ENCODE measurements around the gene SAMD10. TPM values are rescaled to one million over a fixed set of nuclear protein-coding genes. Genes with fewer than 3 reads are reported as not detected.
A peak's percentile ranks its signal among the peaks of the same experiment; 100 is the strongest.

Gene SAMD10
- total RNA-seq, result 10 to 100 TPM; 20.5 to 21.8 TPM

DNA sequence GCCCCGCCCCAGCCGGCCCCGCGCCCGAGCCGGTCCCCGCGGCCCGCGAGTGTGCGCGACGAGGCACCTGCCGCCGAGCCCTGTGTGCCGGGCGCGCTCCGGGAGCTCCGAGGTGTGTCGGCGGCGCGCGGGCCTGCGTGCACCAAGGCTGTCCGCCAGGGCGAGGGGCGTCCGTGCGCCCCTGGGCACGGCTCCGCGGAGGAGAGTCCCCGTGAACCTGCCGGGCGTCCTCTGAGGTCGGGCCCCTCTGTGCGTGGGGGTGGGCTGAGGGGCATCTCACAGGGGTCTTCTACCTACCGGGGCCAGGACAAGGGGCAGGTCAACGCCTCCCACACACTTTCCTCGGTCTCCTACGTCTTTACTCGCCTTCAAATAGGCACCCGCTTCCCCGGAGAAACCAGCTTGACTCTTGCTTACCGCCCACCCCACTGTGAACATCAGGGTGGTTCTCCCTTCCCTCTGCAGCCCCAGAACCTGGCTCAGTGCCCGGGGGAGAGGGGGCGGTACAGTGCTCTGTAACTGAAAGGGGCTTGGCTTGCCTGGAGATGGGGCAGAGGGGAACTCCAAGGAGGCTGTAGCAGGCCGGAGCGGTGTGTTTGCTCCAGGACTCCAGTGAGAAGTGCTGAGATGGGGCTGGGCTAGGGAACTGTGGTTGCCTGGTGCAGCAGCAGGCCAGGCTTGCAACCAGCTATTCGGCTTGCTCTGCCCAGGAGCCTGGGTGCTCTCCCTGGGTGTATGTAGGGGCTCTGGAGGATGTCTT is at the start of gene SAMD10:
Gene SAMD10, minus strand, starts transcription at position 86 of the 760 bp plus-strand sequence. CDS start 175 bp downstream, outside the sequence.
- intact Hi-C loops (cut with micrococcal nuclease), result loop anchor here (1.0 to 10.0 kb wide), 7 partner anchors 59 to 765 kb away; partner anchors contain the start of genes PTK6, RGS19 and YTHDF1
- H3K27ac Mint-ChIP-seq, result peak within 1 kb of the TSS; percentile 94
- peak within 1 kb of the TSS; percentile 84 for H3K4me3 Mint-ChIP-seq
- peaks cover 29% of the 10 kb centered on the region for H3K36me3 Mint-ChIP-seq (ENCODE audit: low read depth)
- CTCF ChIA-PET, result interaction anchor here (0.7 to 2.4 kb wide), 16 partner anchors 12 to 442 kb away, joined by 3 to 33 read pairs (median 4); partner anchors contain the start of genes PTK6, RGS19 and UCKL1
- peak; percentile 93 for DNase-seq
- H3K4me1 Mint-ChIP-seq (ENCODE audit: low read depth), result peaks cover 54% of the 10 kb centered on the region
- no peaks in the 10 kb centered on the region for H3K27me3 Mint-ChIP-seq (ENCODE audit: low read depth)
- H3K9me3 Mint-ChIP-seq, result no peaks in the 10 kb centered on the region

DNA sequence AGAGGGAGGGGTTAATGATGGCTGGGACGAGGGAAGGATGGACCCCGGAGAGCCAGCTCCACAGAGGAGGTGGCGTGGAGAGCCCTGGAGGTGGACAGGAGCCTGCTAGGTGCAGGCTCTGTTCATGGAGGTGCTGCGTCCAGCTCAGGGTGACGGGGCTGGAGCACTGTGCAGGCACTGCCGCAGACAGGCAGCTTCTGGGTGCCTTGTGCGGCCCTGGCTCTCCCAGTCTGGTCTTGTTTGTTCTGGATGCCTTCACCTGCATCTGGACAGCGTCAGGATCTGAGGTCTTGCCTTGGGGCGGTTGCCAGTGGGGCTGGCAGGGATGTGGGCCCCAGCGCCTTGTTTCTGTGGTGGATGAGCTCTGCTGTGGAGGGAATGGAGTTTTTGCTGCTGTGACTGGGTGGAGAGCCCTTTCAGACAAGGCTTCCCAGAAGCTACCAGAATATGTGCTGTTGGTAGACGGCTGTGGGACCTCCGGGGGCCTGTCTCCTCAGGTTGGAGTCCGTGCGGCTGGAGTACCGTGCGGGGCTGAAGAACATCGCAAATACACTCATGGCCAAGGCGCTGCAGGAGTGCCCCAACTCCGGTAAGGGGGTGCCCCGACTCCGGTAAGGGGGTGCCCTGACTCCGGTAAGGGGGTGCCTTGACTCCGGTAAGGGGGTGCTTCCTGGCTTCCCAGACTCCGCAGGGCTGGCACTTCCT is 48.7 kb upstream of the SAMD10 start:
- CTCF ChIA-PET, result interaction anchor here (2.0 kb wide), 1 partner anchor 11 kb away, joined by 9 read pairs; no protein-coding TSS in a partner anchor
- H3K27ac Mint-ChIP-seq, result peak overlapping the region; percentile 16
- no peaks in the 10 kb centered on the region for H3K4me1 Mint-ChIP-seq (ENCODE audit: low read depth)
- no peaks in the 10 kb centered on the region for H3K9me3 Mint-ChIP-seq
- intact Hi-C loops (cut with micrococcal nuclease), result no loop called here
- DNase-seq, result no peak
- H3K27me3 Mint-ChIP-seq (ENCODE audit: low read depth), result no peaks in the 10 kb centered on the region
- no peak overlapping the region for H3K4me3 Mint-ChIP-seq
- H3K36me3 Mint-ChIP-seq (ENCODE audit: low read depth), result peaks cover 30% of the 10 kb centered on the region

DNA sequence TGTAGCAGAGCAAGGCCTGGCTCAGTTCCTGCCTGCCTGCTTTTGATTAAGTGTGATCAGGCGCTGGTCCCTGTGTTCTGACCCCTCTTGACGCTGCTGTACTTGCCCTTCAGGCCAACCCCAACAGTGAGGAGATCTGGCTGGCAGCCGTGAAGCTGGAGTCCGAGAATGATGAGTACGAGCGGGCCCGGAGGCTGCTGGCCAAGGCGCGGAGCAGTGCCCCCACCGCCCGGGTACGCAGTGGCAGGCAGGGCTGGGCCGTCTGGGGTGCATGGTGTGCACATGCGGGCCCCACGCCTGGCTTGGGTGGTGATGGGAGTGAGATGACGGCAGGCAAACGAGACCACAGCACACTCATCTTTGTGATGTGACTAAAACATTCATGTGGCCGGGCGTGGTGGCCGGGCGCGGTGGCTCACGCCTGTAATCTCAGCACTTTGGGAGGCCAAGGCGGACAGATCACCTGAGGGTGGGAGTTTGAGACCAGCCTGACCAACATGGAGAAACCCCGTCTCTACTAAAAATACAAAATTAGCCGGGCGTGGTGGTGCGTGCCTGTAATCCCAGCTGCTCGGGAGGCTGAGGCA is 46.5 kb upstream of the SAMD10 start:
- DNase-seq, result no peak
- Mint-ChIP-seq H3K9me3 (no peaks in the 10 kb centered on the region), H3K27ac (no peak overlapping the region), H3K27me3 (ENCODE audit: low read depth) (no peaks in the 10 kb centered on the region), H3K36me3 (ENCODE audit: low read depth) (peaks cover 42% of the 10 kb centered on the region), H3K4me3 (no peak overlapping the region), H3K4me1 (ENCODE audit: low read depth) (no peaks in the 10 kb centered on the region)
- intact Hi-C loops (cut with micrococcal nuclease), result no loop called here
- CTCF ChIA-PET, result interaction anchor here (1.4 kb wide), 1 partner anchor 13 kb away, joined by 3 read pairs; no protein-coding TSS in a partner anchor

- CTCF ChIA-PET, result interaction anchor here (1.4 kb wide), 1 partner anchor 14 kb away, joined by 3 read pairs; no protein-coding TSS in a partner anchor
- no peaks in the 10 kb centered on the region for H3K27me3 Mint-ChIP-seq (ENCODE audit: low read depth)
- DNase-seq, result no peak
- no peak overlapping the region for H3K4me3 Mint-ChIP-seq
- no peaks in the 10 kb centered on the region for H3K9me3 Mint-ChIP-seq
- no peak overlapping the region for H3K27ac Mint-ChIP-seq
- peaks cover 39% of the 10 kb centered on the region for H3K36me3 Mint-ChIP-seq (ENCODE audit: low read depth)
- H3K4me1 Mint-ChIP-seq (ENCODE audit: low read depth), result no peaks in the 10 kb centered on the region
- intact Hi-C loops (cut with micrococcal nuclease), result no loop called here
Observed at GRCh38 chr20:64025101-64025825, 45.8 kb upstream of the SAMD10 start.

GRCh38 chr20:64024141-64024990 is 44.9 kb upstream of the SAMD10 start:
- H3K4me1 Mint-ChIP-seq (ENCODE audit: low read depth), result no peaks in the 10 kb centered on the region
- no peak for DNase-seq
- no peak overlapping the region for H3K4me3 Mint-ChIP-seq
- CTCF ChIA-PET, result interaction anchor here (1.4 kb wide), 1 partner anchor 15 kb away, joined by 3 read pairs; no protein-coding TSS in a partner anchor
- H3K27ac Mint-ChIP-seq, result no peak overlapping the region
- intact Hi-C loops (cut with micrococcal nuclease), result no loop called here
- H3K36me3 Mint-ChIP-seq (ENCODE audit: low read depth), result peaks cover 35% of the 10 kb centered on the region
- no peaks in the 10 kb centered on the region for H3K9me3 Mint-ChIP-seq
- H3K27me3 Mint-ChIP-seq (ENCODE audit: low read depth), result no peaks in the 10 kb centered on the region

DNA sequence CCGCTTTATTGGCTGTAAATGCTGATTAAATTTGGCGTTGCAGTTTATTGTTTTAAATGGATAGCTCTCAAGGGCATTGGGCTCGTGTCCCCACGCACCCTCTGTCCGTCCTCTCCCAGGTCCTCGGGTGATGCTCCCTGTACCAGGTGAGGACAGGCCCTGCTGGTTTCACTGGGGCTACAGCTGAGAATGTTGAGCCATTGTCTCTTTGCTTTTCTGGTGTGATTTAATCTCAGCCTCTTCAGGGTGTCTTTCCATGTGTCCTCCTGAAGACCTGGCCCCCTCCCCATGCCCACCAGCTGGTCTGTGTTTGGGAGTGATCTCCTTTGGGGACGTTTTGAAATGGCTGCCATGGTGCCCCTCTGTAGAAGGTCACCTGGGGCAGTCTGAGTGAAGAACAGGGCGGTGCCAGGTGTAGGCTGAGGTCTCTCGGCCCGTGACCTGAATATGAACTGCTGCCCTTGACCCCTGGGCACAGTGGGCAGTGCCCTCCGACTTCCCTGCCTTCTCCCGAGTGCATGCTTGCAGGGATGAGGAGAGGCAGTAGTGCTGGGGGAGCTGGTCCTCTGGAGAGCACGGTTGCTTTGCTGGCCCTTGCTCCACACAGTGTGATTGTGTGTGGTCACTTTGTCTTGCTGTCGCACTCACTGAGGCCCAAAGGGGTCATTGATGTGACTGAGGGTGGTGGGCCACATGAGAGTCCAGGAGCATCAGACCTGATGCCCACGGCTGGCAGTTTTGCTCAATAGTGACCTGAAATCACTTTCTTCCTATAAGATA is 44.1 kb upstream of the SAMD10 start:
- no peak for DNase-seq
- Mint-ChIP-seq H3K4me3 (no peak overlapping the region), H3K27ac (no peak overlapping the region), H3K4me1 (ENCODE audit: low read depth) (no peaks in the 10 kb centered on the region), H3K27me3 (ENCODE audit: low read depth) (no peaks in the 10 kb centered on the region), H3K36me3 (ENCODE audit: low read depth) (peaks cover 39% of the 10 kb centered on the region), H3K9me3 (no peaks in the 10 kb centered on the region)
- CTCF ChIA-PET, result interaction anchor here (1.0 kb wide), 1 partner anchor 13 kb away, joined by 4 read pairs; the partner anchor contains the start of gene C20orf204
- intact Hi-C loops (cut with micrococcal nuclease), result no loop called here

DNA sequence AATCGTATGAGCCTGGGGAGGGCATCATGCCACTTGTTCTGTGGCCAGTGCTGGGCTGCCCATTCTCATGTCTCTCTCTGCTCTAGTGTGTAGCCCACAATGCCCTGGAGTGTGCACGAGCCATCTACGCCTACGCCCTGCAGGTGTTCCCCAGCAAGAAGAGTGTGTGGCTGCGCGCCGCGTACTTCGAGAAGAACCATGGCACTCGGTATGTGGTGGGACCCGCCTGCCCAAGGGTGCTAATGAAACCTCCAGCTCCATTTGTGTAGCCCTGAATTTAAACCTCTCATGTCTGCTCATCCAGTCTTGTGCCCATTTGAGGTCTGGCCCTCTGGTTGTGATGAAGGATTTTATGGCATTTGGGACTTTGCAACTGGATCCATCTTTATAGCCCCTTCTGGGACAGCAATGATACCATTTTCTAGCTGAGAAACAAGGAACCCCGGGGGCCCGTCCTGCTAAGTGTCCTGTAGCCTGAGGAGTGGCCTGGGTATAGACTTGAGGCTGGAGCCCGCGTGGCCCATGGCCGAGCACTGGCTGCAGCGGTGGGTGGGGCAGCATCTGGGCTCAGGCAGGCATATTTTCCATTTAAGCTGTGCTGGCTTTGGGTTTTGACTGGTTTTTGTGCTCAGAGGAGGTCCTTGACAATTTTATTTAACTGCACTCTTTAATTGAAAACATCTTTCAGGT is 43.4 kb upstream of the SAMD10 start:
- CTCF ChIA-PET, result interaction anchor here (1.0 kb wide), 1 partner anchor 14 kb away, joined by 4 read pairs; the partner anchor contains the start of gene C20orf204
- Mint-ChIP-seq H3K27ac (no peak overlapping the region), H3K27me3 (ENCODE audit: low read depth) (no peaks in the 10 kb centered on the region), H3K9me3 (no peaks in the 10 kb centered on the region), H3K4me1 (ENCODE audit: low read depth) (no peaks in the 10 kb centered on the region), H3K36me3 (ENCODE audit: low read depth) (peaks cover 44% of the 10 kb centered on the region), H3K4me3 (no peak overlapping the region)
- intact Hi-C loops (cut with micrococcal nuclease), result no loop called here
- DNase-seq, result no peak

GRCh38 chr20:64021124-64021975 is 41.9 kb upstream of the SAMD10 start:
- intact Hi-C loops (cut with micrococcal nuclease), result no loop called here
- no peak for DNase-seq
- H3K4me1 Mint-ChIP-seq (ENCODE audit: low read depth), result no peaks in the 10 kb centered on the region
- H3K36me3 Mint-ChIP-seq (ENCODE audit: low read depth), result peaks cover 46% of the 10 kb centered on the region
- no peak overlapping the region for H3K4me3 Mint-ChIP-seq
- CTCF ChIA-PET, result no interaction called here
- no peaks in the 10 kb centered on the region for H3K9me3 Mint-ChIP-seq
- H3K27ac Mint-ChIP-seq, result no peak overlapping the region
- H3K27me3 Mint-ChIP-seq (ENCODE audit: low read depth), result no peaks in the 10 kb centered on the region

DNA sequence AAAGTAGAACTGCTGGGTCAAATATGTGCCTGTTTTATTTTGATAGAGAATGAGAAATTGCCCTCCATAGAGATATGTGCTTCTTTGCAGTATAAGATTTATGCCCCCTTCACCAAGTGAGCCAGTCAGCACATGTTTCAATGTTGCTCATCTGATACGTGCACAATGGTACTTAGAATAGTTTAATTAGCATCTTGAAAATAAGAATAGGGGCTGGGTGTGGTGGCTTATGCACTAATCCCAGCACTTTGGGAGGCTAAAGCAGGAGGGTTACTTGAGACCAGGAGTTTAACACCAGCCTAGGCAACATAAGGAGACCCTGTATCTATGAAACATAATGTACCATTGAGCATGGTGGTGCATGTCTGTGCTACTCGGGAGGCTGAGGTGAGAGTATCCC is 36.2 kb upstream of the SAMD10 start:
- H3K36me3 Mint-ChIP-seq (ENCODE audit: low read depth), result peaks cover 50% of the 10 kb centered on the region

More for the DNA sequence above, 36.2 kb upstream of the SAMD10 start:
- H3K9me3 Mint-ChIP-seq, result no peaks in the 10 kb centered on the region
- CTCF ChIA-PET, result no interaction called here
- DNase-seq, result no peak
- intact Hi-C loops (cut with micrococcal nuclease), result no loop called here
- peaks cover 18% of the 10 kb centered on the region for H3K4me1 Mint-ChIP-seq (ENCODE audit: low read depth)
- no peak overlapping the region for H3K27ac Mint-ChIP-seq
- H3K27me3 Mint-ChIP-seq (ENCODE audit: low read depth), result no peaks in the 10 kb centered on the region
- no peak overlapping the region for H3K4me3 Mint-ChIP-seq

All from activated naive CD4-positive, alpha-beta T cell treated with anti-CD3 and anti-CD28 coated beads for 36 hours (primary cell).